SK-N-MC (cell line): ENCODE measurements around the gene LHX6.
A peak's percentile ranks its signal among the peaks of the same experiment; 100 is the strongest.

Experiments used
- EZH2 ChIP-seq: fragments of 200-600 bp; sonication (generic); IDR thresholded peaks from one replicate; pipeline ENCODE4 v1.6.1; 2017; ENCODE audit warnings: antibody characterized with exemption
- POLR2AphosphoS5 ChIP-seq: IDR thresholded peaks from 2 replicates; pipeline ENCODE4 v1.6.1; 2012; ENCODE audit warnings: mild to moderate bottlenecking, low read depth, low read length, borderline replicate concordance

DNA sequence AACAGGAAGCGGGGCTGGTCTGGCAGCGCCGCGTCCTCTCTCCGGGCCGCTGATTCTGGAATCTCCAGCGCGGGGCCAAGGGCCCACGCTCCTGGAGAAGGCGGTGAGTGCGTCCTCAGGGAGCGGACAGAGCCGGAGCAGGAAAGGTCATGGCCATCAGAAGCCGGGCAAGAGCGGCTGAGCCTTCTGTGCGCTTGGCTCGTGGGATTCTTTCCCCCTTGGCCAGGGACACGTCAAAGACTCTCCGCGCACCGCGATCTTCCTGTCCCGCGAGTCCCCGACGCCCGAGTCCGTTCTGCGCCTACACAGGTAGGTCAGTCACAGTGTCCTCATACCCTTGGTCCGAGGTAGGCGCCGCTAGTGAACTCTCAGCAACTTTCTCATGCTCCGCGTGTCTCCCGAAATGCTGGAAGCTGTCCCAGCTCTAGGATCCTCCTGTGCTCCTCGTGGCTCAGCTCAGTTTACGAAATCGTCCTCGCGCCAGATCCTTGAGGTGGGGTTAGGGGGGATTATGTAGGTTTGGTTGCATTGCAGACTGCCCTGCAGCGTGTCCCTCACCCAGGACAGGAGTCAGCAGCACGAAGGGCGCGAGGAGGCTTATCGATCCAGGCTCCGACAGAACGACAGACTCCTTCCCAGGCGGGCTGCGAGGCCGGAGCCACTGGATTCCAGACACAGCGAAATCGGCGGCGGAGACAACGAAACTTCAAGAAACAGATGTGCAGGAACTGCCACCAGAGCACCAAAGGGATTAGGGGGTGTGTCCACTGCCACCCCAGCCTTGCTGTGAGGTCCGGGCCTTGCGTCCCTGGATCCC lies 8.7 kb downstream of the LHX6 start:
- TF ChIP-seq EZH2 (peak; percentile 17), POLR2AphosphoS5 (no peak)
